GM12872 (cell line): ENCODE results near the gene EPB41.

Source experiments
- TF ChIP-seq, protein P1 (sequence below): IDR thresholded peaks from 3 replicates; pipeline ENCODE4 v1.5.1; 2011; ENCODE audit warnings: low read depth, mild to moderate bottlenecking, low read length, moderate library complexity; ENCODE audit not compliant: insufficient read depth

Gene EPB41

GRCh38 chr1:28954126-28954726, 39.9 kb downstream of the EPB41 start:
- TF ChIP-seq, protein P1, sequence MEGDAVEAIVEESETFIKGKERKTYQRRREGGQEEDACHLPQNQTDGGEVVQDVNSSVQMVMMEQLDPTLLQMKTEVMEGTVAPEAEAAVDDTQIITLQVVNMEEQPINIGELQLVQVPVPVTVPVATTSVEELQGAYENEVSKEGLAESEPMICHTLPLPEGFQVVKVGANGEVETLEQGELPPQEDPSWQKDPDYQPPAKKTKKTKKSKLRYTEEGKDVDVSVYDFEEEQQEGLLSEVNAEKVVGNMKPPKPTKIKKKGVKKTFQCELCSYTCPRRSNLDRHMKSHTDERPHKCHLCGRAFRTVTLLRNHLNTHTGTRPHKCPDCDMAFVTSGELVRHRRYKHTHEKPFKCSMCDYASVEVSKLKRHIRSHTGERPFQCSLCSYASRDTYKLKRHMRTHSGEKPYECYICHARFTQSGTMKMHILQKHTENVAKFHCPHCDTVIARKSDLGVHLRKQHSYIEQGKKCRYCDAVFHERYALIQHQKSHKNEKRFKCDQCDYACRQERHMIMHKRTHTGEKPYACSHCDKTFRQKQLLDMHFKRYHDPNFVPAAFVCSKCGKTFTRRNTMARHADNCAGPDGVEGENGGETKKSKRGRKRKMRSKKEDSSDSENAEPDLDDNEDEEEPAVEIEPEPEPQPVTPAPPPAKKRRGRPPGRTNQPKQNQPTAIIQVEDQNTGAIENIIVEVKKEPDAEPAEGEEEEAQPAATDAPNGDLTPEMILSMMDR, result no peak

DNA sequence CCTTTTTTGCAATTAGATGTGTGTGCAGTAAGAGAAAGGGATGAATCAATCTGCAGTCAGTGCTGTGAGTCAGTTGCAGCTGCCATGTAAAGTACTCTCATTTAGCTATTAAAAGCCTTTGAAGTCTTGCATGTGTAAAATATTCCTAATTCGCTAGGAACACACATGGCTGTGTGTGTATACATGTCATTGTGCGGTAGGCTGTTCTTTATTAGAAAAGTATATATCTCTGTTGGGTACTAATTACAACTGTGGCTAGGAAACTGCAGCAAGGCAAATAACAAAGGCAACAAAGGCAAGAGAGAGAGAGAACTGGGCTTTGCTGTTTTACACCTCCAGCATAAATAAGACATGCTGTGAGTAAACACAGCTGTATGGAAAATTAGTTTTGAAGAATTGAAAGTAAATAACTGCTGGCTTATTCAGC, 41.7 kb downstream of the EPB41 start:
- TF ChIP-seq, protein P1, result no peak

DNA sequence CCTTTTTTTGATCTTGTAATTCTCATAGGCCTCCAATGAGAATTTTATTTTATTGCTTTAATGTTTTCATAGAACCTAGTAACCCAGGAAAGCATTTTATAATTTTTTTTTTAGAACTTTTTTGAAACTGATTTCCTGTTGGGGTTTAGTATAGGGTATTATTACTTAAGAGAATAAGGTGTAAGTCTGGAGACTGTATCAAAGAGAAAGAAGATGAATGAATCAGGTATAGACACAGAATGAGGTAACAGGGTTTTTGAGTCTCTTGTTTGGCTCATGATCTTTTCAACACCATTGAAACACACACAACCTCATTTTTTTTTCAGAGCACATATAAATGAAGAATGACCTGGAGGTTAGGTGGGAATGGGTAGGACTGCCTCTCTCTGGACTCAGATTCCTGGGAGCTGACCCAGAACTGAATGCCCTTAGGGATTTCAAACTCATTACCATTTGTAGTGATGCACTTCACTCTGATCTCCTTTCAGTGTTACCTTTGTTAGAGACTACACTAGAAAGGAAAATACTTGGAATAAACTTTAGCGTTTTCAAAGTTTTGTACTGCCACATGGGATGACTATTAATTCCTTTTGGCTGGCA, 51.0 kb downstream of the EPB41 start:
- TF ChIP-seq, protein P1, result no peak

GRCh38 chr1:28966617-28967016, 52.2 kb downstream of the EPB41 start:
- TF ChIP-seq, protein P1, result no peak

DNA sequence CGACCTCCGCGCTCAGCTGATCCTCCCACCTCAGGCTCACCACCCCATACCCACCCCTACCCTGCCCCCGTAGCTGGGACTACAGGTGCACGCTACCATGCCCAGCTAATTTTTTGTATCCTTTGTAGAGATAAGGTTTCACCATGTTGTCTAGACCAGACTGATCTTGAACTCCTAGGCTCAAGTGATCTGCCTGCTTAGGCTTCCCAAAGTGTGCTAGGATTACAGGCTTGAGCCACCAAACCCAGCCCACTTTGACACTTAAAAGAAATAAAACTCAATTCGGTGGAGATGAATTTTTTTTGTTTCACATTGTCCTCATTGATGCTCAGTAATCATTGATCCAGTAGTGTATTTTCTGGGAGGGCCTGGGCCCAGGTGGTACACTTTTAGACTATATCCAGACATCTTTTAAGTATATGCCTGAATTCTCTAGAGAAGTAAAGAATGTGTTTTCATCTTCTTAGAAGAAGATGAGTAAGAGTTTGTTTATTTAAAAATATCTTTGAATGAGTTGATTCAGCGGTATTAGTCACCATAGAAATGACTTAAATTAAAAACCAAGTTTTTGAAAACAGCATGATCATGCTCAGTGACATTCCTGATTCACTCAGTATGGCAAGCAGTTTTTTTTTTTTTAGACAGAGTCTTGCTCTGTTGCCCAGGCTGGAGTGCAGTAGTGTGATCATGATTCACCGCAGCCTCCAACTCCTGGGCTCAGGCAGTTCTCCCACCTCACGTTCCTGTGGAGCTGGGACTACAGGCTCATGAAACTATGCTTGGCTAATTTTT, 57.8 kb downstream of the EPB41 start:
- TF ChIP-seq, protein P1, result no peak

- TF ChIP-seq, protein P1, result no peak
Measured at GRCh38 chr1:28973596-28974421, 59.4 kb downstream of the EPB41 start.

- TF ChIP-seq, protein P1, result no peak
Measured at GRCh38 chr1:28974432-28974831, 60.1 kb downstream of the EPB41 start.
